K562 treated with DMSO at 1 percent for 12 hours (cell line): ENCODE results near the gene ASS1. TPM values are rescaled to one million over a fixed set of nuclear protein-coding genes. Genes with fewer than 3 reads are reported as not detected.

Experiments
- total RNA-seq: library from RNA; unstranded; fragments of 300-600 nt; gene quantifications from 2 replicates; pipeline ENCODE4 v1.2.3, GENCODE V29; 2022; ENCODE audit not compliant: insufficient read depth

The ASS1 gene
- total RNA-seq: 54.6 and 57.6 TPM in 2 replicates

GRCh38 chr9:130444565-130445221 is at the start of gene ASS1:
Gene ASS1, plus strand, starts transcription at chr9:130444961. Its CDS starts 7,268 bp downstream, at chr9:130452229.

Other genes starting within 250 kb of the ASS1 start
- not detected in 2 replicates for gene HMCN2, start 179.2 kb upstream of the ASS1 start, total RNA-seq
- gene FUBP3, start 134.6 kb downstream of the ASS1 start, total RNA-seq: 12.3 and 36.6 TPM in 2 replicates
- gene PRDM12, start 219.6 kb downstream of the ASS1 start, total RNA-seq: not detected in 2 replicates
- 20.2 and 30.9 TPM in 2 replicates for gene EXOSC2, start 248.8 kb downstream of the ASS1 start, total RNA-seq